ENCODE data around the gene BTAF1.
"Not testable (repeated sequence)": the region's sequence is repeated elsewhere in the genome, so short reads cannot be mapped to it uniquely, and the experiment has no call there.

Gene BTAF1

DNA sequence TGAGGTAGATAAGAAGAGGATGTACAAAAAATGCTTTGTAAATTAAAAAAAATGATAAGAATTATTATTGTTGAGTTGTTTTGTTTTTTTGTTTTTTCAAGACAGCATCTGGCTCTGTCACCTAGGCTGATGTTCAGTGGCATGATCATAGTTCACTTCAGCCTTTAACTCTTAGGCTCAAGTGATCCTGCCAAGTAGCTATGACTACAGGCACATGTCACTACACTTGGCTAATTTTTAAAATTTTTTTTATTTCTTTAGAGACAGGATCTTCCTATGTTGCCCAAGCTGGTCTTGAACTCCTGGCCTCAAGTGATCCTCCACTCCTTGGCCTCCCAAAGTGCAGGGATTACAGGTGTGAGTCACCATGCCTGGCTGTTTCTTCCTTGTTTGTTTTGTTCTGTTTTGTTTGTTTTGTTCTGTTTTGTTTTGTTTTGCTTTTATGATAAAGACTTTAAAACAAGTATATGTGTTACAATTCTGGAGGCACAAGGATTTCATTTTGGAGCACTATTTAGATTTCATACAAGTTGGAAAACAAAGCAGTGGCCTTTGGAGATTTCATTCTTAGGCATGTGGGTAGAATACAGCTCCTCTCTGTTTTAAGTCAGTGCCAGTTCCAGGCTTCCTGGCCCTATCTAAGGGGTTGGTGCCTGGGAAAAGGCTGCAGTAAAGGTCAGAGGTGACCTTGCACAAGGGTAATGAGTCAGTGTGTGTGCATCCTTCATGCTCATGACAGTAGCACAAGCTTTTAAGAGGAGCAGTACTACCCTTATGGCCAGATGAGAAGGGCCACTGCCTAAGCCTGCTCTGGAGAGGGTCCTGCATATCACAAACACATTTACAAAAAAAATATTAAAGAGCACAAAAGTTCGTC is 32.2 kb upstream of the BTAF1 start:
- H4K20me1 ChIP-seq (ENCODE audit: control insufficient read depth, insufficient read depth, low read depth, low read length), result no peaks in the 10 kb centered on the region
- no peaks in the 10 kb centered on the region for H3K36me3 ChIP-seq (ENCODE audit: control insufficient read depth, low read length)
- no peaks in the 10 kb centered on the region for H3K9me2 ChIP-seq (replicated peaks; ENCODE audit: control insufficient read depth, low read length)
- H3K4me1 ChIP-seq (ENCODE audit: control insufficient read depth, low read length), result peaks cover 12% of the 10 kb centered on the region
- H3K27ac ChIP-seq (ENCODE audit: low read depth, low read length), result no peak overlapping the region
- peaks cover 13% of the 10 kb centered on the region for H3K27me3 ChIP-seq (ENCODE audit: control insufficient read depth, low read length)
- no peak overlapping the region for H3K4me3 ChIP-seq (ENCODE audit: low read length)
- H3K9me3 ChIP-seq (ENCODE audit: control insufficient read depth, insufficient read depth, low read length), result no peaks in the 10 kb centered on the region
- H3K79me2 ChIP-seq (ENCODE audit: control insufficient read depth, low read length), result no peaks in the 10 kb centered on the region
- TF ChIP-seq, protein P1, sequence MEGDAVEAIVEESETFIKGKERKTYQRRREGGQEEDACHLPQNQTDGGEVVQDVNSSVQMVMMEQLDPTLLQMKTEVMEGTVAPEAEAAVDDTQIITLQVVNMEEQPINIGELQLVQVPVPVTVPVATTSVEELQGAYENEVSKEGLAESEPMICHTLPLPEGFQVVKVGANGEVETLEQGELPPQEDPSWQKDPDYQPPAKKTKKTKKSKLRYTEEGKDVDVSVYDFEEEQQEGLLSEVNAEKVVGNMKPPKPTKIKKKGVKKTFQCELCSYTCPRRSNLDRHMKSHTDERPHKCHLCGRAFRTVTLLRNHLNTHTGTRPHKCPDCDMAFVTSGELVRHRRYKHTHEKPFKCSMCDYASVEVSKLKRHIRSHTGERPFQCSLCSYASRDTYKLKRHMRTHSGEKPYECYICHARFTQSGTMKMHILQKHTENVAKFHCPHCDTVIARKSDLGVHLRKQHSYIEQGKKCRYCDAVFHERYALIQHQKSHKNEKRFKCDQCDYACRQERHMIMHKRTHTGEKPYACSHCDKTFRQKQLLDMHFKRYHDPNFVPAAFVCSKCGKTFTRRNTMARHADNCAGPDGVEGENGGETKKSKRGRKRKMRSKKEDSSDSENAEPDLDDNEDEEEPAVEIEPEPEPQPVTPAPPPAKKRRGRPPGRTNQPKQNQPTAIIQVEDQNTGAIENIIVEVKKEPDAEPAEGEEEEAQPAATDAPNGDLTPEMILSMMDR (IDR thresholded peaks at IDR 0.05; ENCODE audit: low read depth, low read length, poor library complexity, severe bottlenecking), result no peak
- TF ChIP-seq EZH2phosphoT487 (IDR thresholded peaks at IDR 0.05; ENCODE audit: borderline replicate concordance, low read length), result no peak
- no peak overlapping the region for H3K4me2 ChIP-seq (ENCODE audit: low read length)
- H3F3A ChIP-seq (ENCODE audit: control insufficient read depth, insufficient read depth), result no peaks in the 10 kb centered on the region

DNA sequence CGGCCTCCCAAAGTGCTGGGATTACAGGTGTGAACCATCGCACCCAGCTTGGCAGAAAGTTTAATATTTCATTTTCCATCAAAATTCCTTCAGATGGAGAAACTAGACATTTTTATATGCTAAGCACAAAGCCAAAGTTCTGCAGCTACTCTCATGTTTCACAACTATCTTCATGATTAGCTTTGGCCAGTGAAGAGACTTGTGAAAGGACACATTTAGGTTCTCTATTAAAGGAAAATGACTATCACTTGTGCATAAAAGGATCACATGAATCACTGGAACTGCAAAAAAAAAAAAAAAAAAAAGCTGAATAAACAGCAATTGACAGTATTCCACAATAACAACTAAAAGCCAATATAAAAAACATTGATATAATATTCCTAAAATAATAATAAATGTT is 30.5 kb upstream of the BTAF1 start:
- H4K20me1 ChIP-seq (ENCODE audit: control insufficient read depth, insufficient read depth, low read depth, low read length), result no peaks in the 10 kb centered on the region
- H3K4me1 ChIP-seq (ENCODE audit: control insufficient read depth, low read length), result peaks cover under 1% of the 10 kb centered on the region; the same call in 1 of the 2 replicates
- no peak overlapping the region for H3K27ac ChIP-seq (ENCODE audit: low read depth, low read length)
- H3K9me2 ChIP-seq (replicated peaks; ENCODE audit: control insufficient read depth, low read length), result no peaks in the 10 kb centered on the region
- H3F3A ChIP-seq (ENCODE audit: control insufficient read depth, insufficient read depth), result no peaks in the 10 kb centered on the region
- TF ChIP-seq, protein P1 (IDR thresholded peaks at IDR 0.05; ENCODE audit: low read depth, low read length, poor library complexity, severe bottlenecking), result no peak
- no peak for TF ChIP-seq EZH2phosphoT487 (IDR thresholded peaks at IDR 0.05; ENCODE audit: borderline replicate concordance, low read length)
- no peaks in the 10 kb centered on the region for H3K9me3 ChIP-seq (ENCODE audit: control insufficient read depth, insufficient read depth, low read length)
- H3K27me3 ChIP-seq (ENCODE audit: control insufficient read depth, low read length), result peaks cover under 1% of the 10 kb centered on the region
- no peaks in the 10 kb centered on the region for H3K36me3 ChIP-seq (ENCODE audit: control insufficient read depth, low read length)
- H3K4me2 ChIP-seq (ENCODE audit: low read length), result no peak overlapping the region
- H3K79me2 ChIP-seq (ENCODE audit: control insufficient read depth, low read length), result no peaks in the 10 kb centered on the region
- H3K4me3 ChIP-seq (ENCODE audit: low read length), result no peak overlapping the region

DNA sequence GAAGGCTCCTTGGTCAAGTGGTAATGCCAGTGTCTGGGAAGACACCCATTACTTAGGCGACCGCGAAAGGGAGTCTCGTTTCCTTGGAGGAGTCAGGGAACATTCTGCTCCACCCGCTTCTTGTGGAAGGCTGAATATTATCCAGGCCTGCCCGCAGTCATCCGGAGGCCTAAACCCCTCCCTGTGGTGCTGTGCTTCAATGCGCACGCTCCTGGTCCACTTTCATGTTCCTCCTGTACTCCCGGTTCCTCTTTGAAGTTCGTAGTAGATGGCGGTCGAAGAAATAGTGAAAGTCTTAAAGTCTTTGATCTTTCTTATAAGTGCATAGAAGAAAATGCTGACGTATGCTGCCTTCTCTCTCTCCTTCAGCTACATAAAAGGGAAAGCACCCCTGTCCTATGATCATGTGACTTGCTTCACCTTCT is 29.3 kb upstream of the BTAF1 start:
- not testable (repeated sequence) for H3K4me2 ChIP-seq (ENCODE audit: low read length); H4K20me1 ChIP-seq (ENCODE audit: control insufficient read depth, insufficient read depth, low read depth, low read length); H3K27me3 ChIP-seq (ENCODE audit: control insufficient read depth, low read length); H3K4me3 ChIP-seq (ENCODE audit: low read length); H3K4me1 ChIP-seq (ENCODE audit: control insufficient read depth, low read length); H3K27ac ChIP-seq (ENCODE audit: low read depth, low read length); H3K9me2 ChIP-seq (replicated peaks; ENCODE audit: control insufficient read depth, low read length); H3K9me3 ChIP-seq (ENCODE audit: control insufficient read depth, insufficient read depth, low read length); H3K79me2 ChIP-seq (ENCODE audit: control insufficient read depth, low read length); H3K36me3 ChIP-seq (ENCODE audit: control insufficient read depth, low read length); H3F3A ChIP-seq (ENCODE audit: control insufficient read depth, insufficient read depth)

DNA sequence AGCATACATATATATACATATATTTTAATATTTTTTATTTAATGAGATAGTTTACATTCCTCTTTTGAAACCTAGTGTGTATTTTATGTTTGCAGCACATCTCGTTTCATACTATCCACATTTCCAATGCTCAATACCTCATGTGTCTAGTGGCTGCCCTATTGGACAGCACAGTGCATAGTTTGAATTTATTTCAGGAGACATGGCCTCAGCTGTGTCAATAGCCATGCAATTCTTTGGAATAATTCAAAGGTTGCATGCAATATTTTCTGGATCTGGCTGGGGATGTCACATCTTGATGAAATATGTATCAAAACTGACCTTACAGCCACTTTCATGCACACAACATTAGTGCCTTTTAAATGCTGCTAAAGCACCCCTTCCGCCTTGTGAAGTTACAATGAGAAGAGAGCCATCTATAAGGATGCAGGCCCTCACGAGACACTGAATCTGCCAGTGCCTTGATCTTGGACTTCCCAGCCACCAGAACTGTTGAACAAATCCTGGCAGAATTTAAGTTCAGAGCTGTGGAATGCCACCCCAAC is 27.3 kb upstream of the BTAF1 start:
- H3K79me2 ChIP-seq (ENCODE audit: control insufficient read depth, low read length), result no peaks in the 10 kb centered on the region
- H3K36me3 ChIP-seq (ENCODE audit: control insufficient read depth, low read length), result no peaks in the 10 kb centered on the region

More for the DNA sequence above, 27.3 kb upstream of the BTAF1 start:
- Histone ChIP-seq H3F3A (ENCODE audit: control insufficient read depth, insufficient read depth) (no peaks in the 10 kb centered on the region), H3K9me2 (replicated peaks; ENCODE audit: control insufficient read depth, low read length) (no peaks in the 10 kb centered on the region), H3K4me2 (ENCODE audit: low read length) (no peak overlapping the region), H3K4me3 (ENCODE audit: low read length) (no peak overlapping the region), H3K27ac (ENCODE audit: low read depth, low read length) (no peak overlapping the region), H3K4me1 (ENCODE audit: control insufficient read depth, low read length) (no peaks in the 10 kb centered on the region), H3K9me3 (ENCODE audit: control insufficient read depth, insufficient read depth, low read length) (no peaks in the 10 kb centered on the region), H3K27me3 (ENCODE audit: control insufficient read depth, low read length) (no peaks in the 10 kb centered on the region), H4K20me1 (ENCODE audit: control insufficient read depth, insufficient read depth, low read depth, low read length) (no peaks in the 10 kb centered on the region)
- TF ChIP-seq, protein P1 (IDR thresholded peaks at IDR 0.05; ENCODE audit: low read depth, low read length, poor library complexity, severe bottlenecking), result no peak
- TF ChIP-seq EZH2phosphoT487 (IDR thresholded peaks at IDR 0.05; ENCODE audit: borderline replicate concordance, low read length), result no peak

All from DOHH2 (cell line).